Measurements from ENCODE around the gene ARHGAP18.
"Not testable (repeated sequence)": the region's sequence is repeated elsewhere in the genome, so short reads cannot be mapped to it uniquely, and the experiment has no call there.

ARHGAP18 gene

GRCh38 chr6:129583866-129584265 is 126.1 kb downstream of the ARHGAP18 start:
- peak in 3 of 51 donors; percentile 9 to 66 (median 15) for DNase-seq

DNA sequence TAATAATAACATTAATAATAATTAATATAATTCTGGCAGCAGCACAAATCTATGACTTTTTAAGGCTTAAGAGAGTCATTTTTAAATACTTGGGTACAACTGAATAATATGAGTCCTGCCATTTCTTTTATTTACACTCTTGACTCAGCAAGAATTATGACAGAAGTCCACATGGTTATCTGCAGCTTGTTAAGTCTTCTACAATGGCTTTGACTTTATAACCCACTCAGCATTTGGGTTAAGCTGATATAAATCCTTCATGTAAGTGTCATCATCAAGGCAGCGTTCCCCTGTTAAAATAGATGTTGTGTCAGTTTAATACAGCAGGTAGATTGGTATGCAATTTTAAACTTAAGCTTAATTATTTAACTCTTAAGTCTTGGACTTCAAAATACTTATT is 131.7 kb downstream of the ARHGAP18 start:
- DNase-seq: no peak

DNA sequence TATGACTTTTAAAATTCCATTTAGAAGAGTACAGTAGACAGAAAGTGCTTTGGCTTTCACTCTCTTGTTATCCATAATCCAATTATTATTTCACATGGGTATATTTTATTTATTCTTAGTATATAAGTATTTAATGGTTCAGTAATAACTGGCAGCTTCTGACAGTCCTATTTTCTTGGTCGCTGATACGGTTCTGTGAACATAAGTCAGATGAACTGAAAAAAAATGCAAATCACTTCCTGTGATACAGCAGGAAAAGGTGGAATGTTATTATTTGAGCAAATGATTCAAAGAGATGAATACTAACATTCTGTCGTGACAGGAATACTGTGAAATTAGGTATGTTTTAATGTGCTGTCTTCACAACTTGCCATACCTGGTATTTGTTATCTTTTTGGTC is 132.3 kb downstream of the ARHGAP18 start:
- DNase-seq: no peak

DNA sequence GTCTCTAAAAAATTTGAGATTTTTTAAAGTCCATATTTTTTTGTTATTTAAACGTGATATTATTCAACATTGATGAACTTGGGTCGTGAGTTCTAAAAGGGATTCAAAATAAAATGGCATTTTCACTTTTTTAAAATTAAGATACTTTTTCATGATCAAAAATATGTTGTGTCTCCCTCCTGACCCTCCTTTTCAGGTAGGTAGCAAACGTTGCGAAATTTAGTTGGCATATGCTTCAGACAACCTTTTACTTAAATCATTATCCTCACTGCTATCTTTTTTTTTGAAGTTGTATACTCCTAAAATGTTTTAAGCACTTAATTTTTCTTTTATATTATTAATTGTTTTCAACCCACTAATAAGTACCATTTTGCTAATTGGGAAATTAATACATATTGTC is 133.5 kb downstream of the ARHGAP18 start:
- no peak for DNase-seq

GRCh38 chr6:129575378-129576118 is 134.4 kb downstream of the ARHGAP18 start:
- DNase-seq: peak in 2 of 51 donors; percentile 7 to 35

DNA sequence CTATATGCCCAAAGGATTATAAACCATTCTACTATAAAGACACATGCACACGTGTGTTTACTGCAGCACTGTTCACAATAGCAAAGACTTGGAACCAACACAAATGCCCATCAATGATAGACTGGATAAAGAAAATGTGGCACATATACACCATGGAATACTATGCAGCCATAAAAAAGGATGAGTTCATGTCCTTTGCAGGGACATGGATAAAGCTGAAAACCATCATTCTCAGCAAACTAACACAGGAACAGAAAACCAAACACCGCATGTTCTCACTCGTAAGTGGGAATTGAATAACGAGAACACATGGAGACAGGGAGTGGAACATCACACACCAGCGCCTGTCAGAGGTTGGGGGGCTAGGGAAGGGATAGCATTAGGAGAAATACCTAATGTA is 135.4 kb downstream of the ARHGAP18 start:
- DNase-seq: not testable (repeated sequence)

DNA sequence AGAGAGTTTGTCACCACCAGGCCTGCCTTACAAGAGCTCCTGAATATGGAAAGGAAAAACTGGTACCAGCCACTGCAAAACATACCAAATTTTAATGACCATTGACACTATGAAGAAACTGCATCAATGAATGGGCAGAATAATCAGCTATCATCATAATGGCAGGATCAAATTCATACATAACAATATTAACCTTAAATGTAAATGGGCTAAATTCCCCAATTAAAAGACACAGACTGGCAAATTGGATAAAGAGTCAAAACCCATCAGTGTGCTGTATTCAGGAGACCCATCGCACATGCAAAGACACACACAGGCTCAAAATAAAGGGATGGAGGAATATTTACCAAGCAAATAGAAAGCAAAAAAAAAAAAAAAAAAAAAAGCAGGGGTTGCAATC is 139.0 kb downstream of the ARHGAP18 start:
- not testable (repeated sequence) for DNase-seq

DNA sequence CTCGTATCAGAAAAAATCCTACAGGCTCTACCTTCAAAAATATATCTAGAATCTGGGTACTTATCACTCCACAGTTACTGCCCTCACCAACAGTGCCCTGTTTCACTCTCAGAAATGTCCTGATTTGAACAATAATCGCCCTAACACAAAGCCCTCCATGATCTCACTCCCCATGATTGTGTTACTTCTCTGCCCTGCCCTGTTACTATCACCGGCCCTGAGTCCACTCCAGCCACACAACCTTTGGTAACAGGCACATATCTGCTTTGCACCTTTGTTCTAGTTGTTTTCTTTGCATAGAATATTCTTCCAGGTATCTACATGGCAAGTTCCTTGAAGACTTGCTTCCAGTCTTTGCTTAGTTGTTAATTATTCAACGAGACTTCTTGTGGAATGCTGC is 142.0 kb downstream of the ARHGAP18 start:
- DNase-seq: no peak

GRCh38 chr6:129567374-129567773 is 142.6 kb downstream of the ARHGAP18 start:
- DNase-seq: no peak

DNA sequence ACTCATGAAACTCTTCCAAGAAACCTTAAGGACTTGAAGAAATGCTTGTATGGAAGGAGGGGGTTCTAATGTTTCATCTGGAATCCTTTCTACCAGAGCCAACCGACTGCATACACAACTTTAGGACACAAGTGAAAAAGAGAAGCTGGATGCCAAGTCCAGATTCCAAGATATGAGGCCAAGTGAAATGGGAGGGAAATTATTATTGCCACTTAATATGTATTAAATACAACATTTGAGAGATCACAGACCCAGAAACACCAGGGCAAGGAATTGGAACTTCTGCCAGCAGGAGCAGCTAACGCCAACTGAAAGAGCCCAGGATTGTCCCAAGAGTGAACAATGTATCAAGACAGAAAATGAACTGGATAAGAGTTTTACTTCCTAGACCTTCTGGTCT is 144.2 kb downstream of the ARHGAP18 start:
- no peak for DNase-seq

DNA sequence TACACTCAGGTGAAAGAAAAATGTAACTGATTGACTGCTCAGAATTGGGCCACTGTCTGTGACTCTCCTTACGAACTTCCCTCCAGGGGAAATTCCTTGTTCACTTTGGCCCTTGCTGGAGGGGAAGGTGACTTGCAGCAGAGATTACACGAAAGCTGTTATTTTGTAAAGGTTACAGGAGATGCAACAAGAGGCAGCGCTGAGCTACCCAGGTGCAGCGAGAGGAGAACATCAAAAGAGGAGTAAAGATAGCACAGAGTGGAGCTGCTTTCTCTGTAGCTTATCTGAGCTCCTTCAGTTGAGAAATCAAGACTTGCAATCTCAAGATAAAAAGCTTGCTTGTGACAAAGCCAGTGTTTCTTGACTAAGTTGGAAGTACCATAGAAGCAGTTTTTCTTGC is 144.6 kb downstream of the ARHGAP18 start:
- no peak for DNase-seq

DNA sequence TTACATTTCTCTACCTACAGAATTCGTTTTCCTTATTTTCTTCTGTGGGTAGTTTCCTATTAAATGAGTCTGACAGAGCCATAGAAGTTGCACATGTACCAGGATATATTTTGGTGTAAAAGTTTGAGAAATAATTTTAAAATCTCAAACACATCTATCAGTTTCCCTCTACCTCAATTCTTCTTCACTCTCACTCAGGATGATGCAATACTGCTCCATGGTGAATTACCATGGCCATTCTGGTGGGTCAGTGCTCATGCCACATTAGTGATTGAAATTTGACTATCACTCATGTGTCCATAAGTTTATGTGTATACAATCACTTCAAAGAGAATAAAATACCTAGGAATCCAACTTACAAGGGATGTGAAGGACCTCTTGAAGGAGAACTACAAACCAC is 151.7 kb downstream of the ARHGAP18 start:
- DNase-seq: no peak

- no peak for DNase-seq
Measured at GRCh38 chr6:129555206-129555832, 154.7 kb downstream of the ARHGAP18 start.

GRCh38 chr6:129552413-129552812 is 157.6 kb downstream of the ARHGAP18 start:
- no peak for DNase-seq

GRCh38 chr6:129551486-129551885 is 158.5 kb downstream of the ARHGAP18 start:
- no peak for DNase-seq

GRCh38 chr6:129546702-129547101 is 163.3 kb downstream of the ARHGAP18 start:
- no peak for DNase-seq

DNA sequence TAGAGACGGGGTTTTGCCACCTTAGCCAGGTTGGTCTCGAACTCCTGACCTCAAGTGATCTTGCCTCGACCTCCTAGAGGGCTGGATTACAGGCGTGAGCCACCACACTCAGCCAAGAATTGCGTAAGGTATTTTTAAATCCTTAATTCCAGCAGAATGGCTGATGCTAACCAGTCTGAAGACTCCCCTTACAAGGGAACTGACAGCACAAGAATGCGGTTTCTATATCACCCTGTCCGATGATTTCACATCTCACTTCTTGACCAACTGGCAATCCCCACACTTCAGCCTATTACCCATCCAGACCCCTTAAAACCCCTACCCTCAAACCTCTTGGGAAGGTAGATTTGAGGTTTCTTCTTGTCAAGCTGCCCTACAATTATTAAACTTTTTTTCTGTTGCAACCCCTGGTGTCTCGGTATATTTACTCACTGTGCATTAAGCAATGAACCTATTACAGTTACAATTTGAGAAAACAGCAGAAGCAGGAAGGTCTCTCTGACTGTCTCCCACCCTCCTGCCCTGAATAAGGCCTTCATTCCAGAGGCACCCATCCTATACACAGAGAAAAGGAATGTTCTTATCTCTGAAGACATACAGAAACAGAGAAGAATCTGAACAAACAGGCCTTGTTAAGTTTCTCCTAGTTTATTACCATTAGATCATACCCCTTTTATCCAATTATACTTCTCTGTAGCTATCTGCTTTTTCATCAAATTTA is 164.9 kb downstream of the ARHGAP18 start:
- DNase-seq: no peak

- no peak for DNase-seq
Measured at GRCh38 chr6:129543981-129544380, 166.0 kb downstream of the ARHGAP18 start.

DNA sequence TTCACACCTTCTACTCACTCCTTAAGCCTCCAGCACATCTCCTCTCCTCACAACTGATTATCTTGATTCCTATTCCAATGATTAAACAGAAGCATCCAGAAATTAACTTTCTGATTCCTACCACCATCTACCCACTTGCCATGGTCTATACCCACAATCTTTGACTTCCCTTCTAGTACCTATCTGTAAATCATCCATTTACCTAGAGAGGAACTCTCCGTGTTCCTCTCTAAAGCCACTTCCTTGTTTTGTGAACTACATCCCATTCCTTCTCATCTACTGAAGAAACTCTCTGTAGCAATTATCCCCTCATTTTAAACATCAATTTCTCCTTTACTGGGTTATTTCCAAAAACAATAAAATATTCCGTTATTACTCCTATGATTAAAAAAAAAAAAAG is 167.3 kb downstream of the ARHGAP18 start:
- DNase-seq: no peak

DNA sequence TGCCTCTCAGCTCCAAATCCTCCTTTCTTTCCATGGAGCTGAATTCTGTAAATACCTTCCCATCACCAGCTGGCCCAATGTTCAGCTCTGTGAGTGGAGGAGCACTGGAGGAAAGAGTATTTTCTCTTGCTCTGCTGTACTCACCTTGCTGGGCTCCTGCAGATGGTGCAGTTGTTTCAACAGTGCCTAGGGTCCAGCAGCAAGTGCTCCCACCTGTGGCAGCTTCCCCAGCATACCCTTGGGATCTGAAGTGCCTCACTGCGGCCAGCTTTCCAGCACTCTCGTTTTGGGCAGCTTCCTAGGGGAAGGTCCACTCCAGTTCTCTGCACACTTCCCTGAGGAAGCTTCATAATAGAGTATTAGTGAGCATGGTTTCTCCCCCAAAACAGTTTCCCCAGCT is 170.9 kb downstream of the ARHGAP18 start:
- DNase-seq: no peak

- DNase-seq: no peak
Measured at GRCh38 chr6:129536271-129536670, 173.7 kb downstream of the ARHGAP18 start.

DNA sequence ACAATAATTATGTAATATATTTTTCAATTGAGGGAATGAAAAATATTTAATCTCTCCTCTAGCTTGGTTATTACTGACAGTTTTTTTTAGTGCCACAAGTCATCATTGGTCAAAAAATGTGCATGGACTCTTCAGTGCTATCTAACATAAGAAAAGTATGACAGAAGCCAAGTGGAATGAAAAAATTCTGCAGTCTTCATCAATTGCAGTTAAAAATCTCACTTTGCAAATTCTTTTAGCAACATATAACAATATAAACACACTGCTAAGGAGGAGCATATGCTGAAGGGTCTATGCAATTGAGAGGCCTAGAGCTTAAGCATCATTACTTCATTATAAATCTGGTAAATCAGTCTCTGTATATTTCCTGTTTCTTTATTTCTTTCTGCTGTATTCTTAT is 175.1 kb downstream of the ARHGAP18 start:
- no peak for DNase-seq

Measured in hypothalamus (tissue), 51 donors.